NCI-H82 treated with DMSO at 0.1 percent for 48 hours (cell line): ENCODE results near the gene PPCS.
"Not testable (repeated sequence)": the region's sequence is repeated elsewhere in the genome, so short reads cannot be mapped to it uniquely, and the experiment has no call there.

Experiments
- DNase-seq: peaks from one replicate; lab custom pipeline; 2025; ENCODE audit not compliant: unreplicated experiment; lab: John Stamatoyannopoulos, UW

The PPCS gene

GRCh38 chr1:42450061-42450460 is 6.3 kb upstream of the PPCS start:
- DNase-seq = no peak

DNA sequence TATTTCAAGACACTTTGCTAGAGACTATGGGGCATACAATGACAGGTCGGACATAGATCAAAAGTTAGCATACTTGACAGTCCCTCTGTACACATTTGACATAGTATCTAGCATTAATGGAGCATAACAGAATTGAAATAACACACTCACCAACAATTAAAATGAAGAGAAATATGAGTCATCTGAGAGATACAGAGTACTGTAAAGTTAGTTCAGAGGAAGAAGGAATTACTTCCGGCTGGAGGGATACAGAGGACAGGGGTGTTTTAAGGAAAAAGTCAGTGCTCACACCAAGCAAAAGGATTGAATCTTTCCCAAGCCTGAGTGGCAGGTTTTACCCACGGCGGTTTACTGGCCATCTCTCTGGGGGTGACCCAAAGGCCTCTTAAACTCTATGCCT is 3.0 kb upstream of the PPCS start:
- DNase-seq = no peak

DNA sequence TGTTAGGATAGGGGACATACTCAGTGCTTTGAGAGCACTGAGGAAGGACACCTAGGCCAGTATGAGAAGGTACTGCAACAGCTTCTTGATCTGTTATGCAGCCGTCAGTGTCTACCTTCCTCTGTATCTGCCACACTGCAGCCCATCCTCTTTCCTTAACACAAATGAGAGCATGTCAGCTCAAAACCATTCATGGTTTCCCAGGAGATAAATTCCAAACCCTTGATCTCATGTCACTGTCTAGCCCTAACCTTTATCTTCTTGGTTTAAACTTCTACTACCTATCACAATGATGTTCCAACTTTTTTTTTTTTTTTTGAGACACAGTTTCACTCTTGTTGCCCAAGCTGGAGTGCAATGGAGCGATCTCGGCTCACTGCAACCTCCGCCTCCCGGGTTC is 1.9 kb upstream of the PPCS start:
- no peak for DNase-seq

DNA sequence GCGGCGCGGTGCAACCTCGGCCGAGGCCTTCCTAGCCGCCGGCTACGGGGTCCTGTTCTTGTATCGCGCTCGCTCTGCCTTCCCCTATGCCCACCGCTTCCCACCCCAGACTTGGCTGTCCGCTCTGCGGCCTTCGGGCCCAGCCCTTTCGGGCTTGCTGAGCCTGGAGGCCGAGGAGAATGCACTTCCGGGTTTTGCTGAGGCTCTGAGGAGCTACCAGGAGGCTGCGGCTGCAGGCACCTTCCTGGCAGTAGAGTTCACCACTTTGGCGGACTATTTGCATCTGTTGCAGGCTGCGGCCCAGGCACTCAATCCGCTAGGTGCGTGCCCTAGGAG is 379 bp downstream of the PPCS start:
- DNase-seq = no peak

DNA sequence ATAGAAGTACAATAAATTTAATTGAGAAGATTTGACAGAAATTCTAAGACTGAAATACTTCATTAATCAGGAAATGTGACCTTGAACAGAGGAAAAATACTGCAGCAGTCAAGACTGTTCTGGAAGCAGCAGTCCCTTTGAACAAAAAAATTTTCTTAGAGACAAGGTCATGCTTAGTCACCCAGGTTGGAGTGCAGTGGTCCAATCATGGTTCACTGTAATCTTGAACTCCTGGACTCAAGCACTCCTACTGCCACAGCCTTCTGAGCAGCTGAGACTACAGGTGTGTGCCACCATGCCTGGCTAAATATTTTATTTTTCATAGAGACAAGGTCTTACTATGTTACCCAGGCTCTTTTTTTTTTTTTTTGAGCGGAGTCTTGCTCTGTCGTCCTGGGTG is 4.9 kb downstream of the PPCS start:
- DNase-seq = no peak

DNA sequence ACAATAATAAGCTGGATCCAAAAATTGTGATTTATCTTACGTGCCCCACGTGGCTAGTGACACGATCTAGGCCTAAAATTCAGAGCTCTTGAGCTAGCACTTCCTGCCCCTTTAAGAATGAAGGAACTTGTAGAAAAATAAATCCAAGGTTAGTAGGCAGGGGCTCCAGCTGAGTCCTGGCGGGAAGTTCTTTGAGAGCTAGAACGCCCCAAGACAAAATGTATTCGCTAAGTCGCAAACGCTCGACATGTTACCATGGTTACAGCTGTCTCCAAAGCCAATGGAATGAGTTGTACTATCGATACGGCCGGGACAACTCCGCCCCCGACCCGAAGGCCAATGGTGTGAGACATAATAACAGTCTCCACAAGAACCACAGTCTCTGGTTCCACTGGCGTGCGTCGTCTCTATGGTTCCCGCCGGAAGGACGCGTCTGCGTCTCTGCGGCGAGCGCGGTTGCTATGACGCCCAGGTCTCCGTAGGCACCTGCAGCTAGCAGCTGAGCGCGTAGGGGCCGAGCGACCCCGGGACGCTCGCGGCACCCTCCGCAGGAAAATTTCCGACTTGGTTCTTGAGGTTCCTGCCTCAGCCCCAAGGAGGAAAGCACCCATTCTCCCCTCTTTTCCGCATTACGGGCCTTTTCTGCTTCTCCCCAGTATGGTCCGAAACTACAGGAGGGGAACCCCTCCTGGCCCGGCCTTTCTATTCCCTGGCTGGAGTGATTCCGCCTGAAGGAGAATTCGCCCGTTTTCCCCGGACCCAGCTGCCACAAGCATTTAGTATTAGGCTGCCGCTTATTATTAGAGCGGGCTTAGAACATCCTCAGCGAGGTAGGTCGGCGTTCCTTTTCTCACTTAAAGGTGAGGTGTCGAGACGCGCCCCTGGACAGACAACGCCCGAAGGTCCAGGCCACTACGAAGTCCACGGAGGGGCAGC is 6.8 kb downstream of the PPCS start, which contains the start of gene CCDC30:
Gene CCDC30, plus strand, starts transcription at position 459 of the 936 bp plus-strand sequence. CDS start 17,266 bp downstream, outside the sequence.
- peak; percentile 91 for DNase-seq

DNA sequence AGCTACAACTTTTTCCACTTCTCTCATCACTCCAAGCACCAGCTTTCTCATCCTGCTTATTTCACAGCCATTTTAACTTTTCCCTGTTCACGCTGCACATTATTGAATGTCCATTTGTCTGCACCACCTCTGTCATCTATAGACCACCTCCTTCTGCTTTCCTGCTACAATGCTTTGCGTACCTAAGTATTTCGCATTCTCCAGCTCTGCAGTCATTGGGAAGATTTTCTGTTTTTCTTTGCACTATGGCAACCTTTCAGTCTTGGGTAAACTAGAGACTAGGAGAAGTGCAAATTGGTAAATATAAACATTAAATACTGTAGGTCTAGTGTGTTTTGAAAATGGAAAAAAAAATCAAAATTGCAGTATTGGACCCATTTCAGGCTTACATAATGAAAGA is 7.6 kb downstream of the PPCS start:
- DNase-seq = no peak

GRCh38 chr1:42466030-42466429 is 9.7 kb downstream of the PPCS start:
- DNase-seq = no peak

GRCh38 chr1:42469727-42470126 is 13.4 kb downstream of the PPCS start:
- no peak for DNase-seq

DNA sequence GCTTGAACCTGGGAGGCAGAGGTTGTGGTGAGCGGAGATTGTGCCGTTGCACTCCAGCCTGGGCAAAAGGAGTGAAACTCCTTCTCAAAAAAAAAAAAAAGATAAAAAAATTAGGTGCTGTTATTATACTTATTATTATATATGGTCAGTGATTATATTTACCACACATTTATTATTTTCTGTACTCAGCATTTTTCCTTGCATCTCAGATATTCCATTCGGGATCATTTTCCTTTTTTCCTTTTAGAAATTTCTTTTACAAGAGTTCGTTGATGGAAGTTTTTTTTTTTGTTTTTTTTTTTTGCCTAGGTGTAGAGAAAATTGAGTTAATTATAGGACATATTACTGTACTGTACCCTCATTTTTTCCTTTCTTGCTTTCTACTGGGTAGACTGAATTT is 20.3 kb downstream of the PPCS start:
- no peak for DNase-seq

- DNase-seq = not testable (repeated sequence)
These were observed 21.0 kb downstream of the PPCS start for GRCh38 chr1:42477354-42477753.

GRCh38 chr1:42477775-42478174 is 21.4 kb downstream of the PPCS start:
- no peak for DNase-seq

GRCh38 chr1:42479621-42480020 is 23.3 kb downstream of the PPCS start:
- DNase-seq = peak; percentile 57

DNA sequence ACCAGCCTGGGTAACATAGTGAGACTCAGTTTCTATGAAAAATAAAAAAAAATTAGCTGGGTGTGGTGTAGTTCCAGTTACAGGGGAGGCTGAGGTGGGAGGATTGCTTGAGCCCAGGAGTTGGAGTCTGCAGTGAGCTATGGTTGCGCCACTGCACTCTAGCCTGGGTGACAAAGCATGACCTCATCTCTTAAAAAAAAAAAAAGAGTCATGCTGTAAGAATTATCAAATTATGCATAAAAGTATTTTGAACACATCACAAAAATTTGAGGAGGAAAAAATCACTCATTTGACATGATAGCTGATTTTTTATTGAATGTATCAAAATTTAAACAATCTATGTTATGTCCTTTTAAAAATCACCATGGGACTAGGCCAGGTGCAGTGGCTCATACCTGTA is 24.6 kb downstream of the PPCS start:
- no peak for DNase-seq

DNA sequence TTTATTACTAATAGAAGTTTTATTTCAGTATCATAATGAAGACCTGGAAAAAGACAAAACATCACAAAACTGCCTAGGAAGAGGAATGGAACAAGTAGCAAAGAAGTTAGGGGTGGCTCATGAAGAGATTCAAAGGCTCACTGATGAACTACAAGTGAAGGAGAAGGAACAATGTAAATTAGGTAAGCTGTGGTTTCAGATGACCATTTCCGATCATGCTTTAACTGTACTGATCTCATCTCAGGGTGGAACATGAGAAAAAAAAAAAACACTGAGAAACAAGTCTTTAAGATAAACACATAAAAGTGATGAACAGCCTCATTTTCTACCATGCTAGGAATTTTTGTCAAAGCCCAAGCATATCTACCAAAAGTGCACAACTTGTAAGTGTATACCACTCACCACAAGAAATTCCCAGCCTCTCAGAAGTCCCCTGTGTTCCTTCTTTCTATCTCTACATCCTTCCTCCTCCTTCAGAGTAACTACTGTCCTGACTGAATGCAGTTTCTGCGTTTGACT is 26.4 kb downstream of the PPCS start:
- no peak for DNase-seq

- peak; percentile 35 for DNase-seq
These were observed 28.0 kb downstream of the PPCS start for GRCh38 chr1:42484382-42484781.

DNA sequence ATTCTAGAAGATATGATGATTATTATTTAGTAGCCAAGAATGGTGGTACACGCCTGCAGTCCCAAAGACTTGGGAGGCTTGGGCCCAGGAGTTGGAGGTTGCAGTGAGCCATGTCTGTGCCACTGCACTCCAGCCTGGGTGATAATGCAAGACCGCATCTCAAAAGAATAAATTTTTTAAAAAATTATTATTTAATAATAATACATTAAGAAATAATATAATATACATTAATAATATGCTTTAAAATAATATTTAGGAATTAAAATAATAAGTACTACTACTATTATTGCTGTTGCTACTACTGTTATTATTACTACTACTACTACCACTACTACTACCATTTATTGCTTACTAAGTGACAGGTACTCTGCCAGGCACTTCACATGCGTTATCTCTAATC is 33.9 kb downstream of the PPCS start:
- DNase-seq = no peak

DNA sequence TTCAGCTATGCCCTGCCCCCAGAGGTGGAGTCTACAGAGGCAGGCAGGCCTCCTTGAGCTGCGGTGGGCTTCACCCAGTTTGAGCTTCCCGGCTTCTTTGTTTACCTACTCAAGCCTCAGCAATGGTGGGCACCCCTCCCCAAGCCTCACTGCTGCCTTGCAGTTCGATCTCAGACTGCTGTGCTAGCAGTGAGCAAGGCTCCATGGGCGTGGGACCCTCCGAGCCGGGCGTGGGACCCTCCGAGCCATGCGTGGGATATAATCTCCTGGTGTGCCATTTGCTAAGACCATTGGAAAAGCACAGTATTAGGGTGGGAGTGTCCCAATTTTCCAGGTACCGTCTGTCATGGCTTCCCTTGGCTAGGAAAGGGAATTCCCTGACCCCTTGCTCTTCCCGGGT is 45.7 kb downstream of the PPCS start:
- not testable (repeated sequence) for DNase-seq

DNA sequence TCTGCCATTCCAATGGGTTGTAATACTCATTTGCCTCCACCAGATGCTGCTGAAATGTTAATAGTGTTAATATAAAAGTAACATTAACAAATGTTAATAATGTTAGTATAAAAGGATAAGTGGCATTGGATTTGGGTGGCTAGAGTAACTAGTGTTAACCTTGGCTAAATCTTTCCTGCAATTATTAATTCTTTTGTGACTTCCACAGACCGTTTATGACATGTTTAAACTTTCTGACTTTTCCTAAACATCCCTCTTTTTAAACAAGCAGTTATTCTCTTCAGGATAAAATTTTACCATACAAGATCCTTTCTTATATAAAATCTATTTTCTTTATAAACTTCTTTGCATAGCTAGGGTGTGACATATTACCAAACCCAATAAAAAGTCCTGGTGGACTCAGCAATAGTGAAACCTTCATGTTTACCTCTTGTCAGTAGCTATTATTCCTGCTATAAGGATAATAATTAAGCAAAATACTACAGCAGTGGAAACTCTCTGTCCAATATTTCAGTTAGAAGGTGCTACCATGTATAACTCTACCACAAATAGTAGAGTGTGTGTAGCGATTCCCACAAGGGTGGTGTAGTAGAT is 48.3 kb downstream of the PPCS start:
- DNase-seq = no peak

GRCh38 chr1:42506576-42506975 is 50.2 kb downstream of the PPCS start:
- DNase-seq = no peak
